Medulla oblongata (tissue), 1 donor: ENCODE measurements around the gene IFNAR1.

Experiments
- DNase-seq: peaks from one replicate; pipeline ENCODE4 v3.0.0-alpha.2; 2015; ENCODE audit errors: extremely low spot score

Gene IFNAR1

GRCh38 chr21:33348706-33349105 is 23.9 kb downstream of the IFNAR1 start:
- no peak for DNase-seq

- no peak for DNase-seq
Measured at GRCh38 chr21:33350676-33351075, 25.9 kb downstream of the IFNAR1 start.

- DNase-seq: no peak
Measured at GRCh38 chr21:33355355-33355754, 30.6 kb downstream of the IFNAR1 start.

GRCh38 chr21:33355996-33356395 is 31.2 kb downstream of the IFNAR1 start:
- no peak for DNase-seq

- no peak for DNase-seq
Measured at GRCh38 chr21:33357177-33357576, 32.4 kb downstream of the IFNAR1 start.

GRCh38 chr21:33359446-33359845 is 34.7 kb downstream of the IFNAR1 start:
- peak; percentile 56 for DNase-seq

- no peak for DNase-seq
Measured at GRCh38 chr21:33360281-33360680, 35.5 kb downstream of the IFNAR1 start.

- peak; percentile 84 for DNase-seq
Measured at GRCh38 chr21:33360881-33361602, 36.3 kb downstream of the IFNAR1 start.

- peak; percentile 25 for DNase-seq
Measured at GRCh38 chr21:33362044-33362555, 37.3 kb downstream of the IFNAR1 start.

GRCh38 chr21:33363911-33364609 is 39.3 kb downstream of the IFNAR1 start:
- peak; percentile 52 for DNase-seq

GRCh38 chr21:33364830-33365229 is 40.1 kb downstream of the IFNAR1 start:
- no peak for DNase-seq

GRCh38 chr21:33367309-33367973 is 42.7 kb downstream of the IFNAR1 start:
- DNase-seq: no peak

GRCh38 chr21:33368124-33368523 is 43.4 kb downstream of the IFNAR1 start:
- DNase-seq: no peak

- no peak for DNase-seq
Measured at GRCh38 chr21:33368576-33368975, 43.8 kb downstream of the IFNAR1 start.

- DNase-seq: no peak
Measured at GRCh38 chr21:33369586-33369985, 44.8 kb downstream of the IFNAR1 start.

GRCh38 chr21:33370305-33370704 is 45.5 kb downstream of the IFNAR1 start:
- DNase-seq: no peak

- DNase-seq: no peak
Measured at GRCh38 chr21:33371366-33371765, 46.6 kb downstream of the IFNAR1 start.

- no peak for DNase-seq
Measured at GRCh38 chr21:33372582-33372981, 47.8 kb downstream of the IFNAR1 start.

GRCh38 chr21:33373451-33373850 is 48.7 kb downstream of the IFNAR1 start:
- no peak for DNase-seq

GRCh38 chr21:33374080-33374449 is 49.3 kb downstream of the IFNAR1 start:
- DNase-seq: no peak

- DNase-seq: peak; percentile 78
Measured at GRCh38 chr21:33374450-33375096, 49.8 kb downstream of the IFNAR1 start.

- DNase-seq: no peak
Measured at GRCh38 chr21:33375101-33375644, 50.4 kb downstream of the IFNAR1 start.
